HL-60 (cell line): ENCODE data around the gene ZNF672.

Source experiments
- DNase-seq, 2 experiments: peaks; one replicate each; pipeline ENCODE4 v3.0.0-alpha.2; 2010 to 2020; ENCODE audit warnings: low read depth in 1 of 2, low spot score in 1 of 2
- H3K27ac ChIP-seq: fragments of 250-450 bp; sonication (Bioruptor Pico); replicated peaks from 2 replicates; pipeline ENCODE4 v1.5.1; 2020; ENCODE audit warnings: mild to moderate bottlenecking, moderate library complexity
- H3K27me3 ChIP-seq: fragments of 250-450 bp; sonication (Bioruptor Pico); 2 replicates; pipeline ENCODE4 v1.5.1; 2021; ENCODE audit warnings: mild to moderate bottlenecking, moderate library complexity; ENCODE audit not compliant: insufficient read depth, poor library complexity, severe bottlenecking
- H3K4me3 ChIP-seq: replicated peaks from 2 replicates; pipeline ENCODE4 v1.5.1; 2011; ENCODE audit warnings: mild to moderate bottlenecking, control low read depth, low read length; ENCODE audit not compliant: insufficient read depth
- GABPA ChIP-seq: IDR thresholded peaks from 2 replicates; pipeline ENCODE4 v1.6.1; 2012; ENCODE audit warnings: low read depth
- POLR2AphosphoS5 ChIP-seq: IDR thresholded peaks from 2 replicates; pipeline ENCODE4 v1.6.1; 2012; ENCODE audit warnings: low read depth
- SPI1 ChIP-seq: IDR thresholded peaks from 2 replicates; pipeline ENCODE4 v1.6.1; 2012; ENCODE audit warnings: low read depth, mild to moderate bottlenecking, borderline replicate concordance
- TF ChIP-seq, protein P1 (sequence below): IDR thresholded peaks from one replicate; pipeline ENCODE4 v1.5.1; 2011; ENCODE audit warnings: low read length, control low read depth, inconsistent platforms; ENCODE audit not compliant: insufficient read depth
- TF ChIP-seq, protein P2 (sequence below): IDR thresholded peaks from 2 replicates; pipeline ENCODE4 v1.6.1; 2012; ENCODE audit warnings: low read depth; ENCODE audit not compliant: insufficient replicate concordance

ZNF672 gene

DNA sequence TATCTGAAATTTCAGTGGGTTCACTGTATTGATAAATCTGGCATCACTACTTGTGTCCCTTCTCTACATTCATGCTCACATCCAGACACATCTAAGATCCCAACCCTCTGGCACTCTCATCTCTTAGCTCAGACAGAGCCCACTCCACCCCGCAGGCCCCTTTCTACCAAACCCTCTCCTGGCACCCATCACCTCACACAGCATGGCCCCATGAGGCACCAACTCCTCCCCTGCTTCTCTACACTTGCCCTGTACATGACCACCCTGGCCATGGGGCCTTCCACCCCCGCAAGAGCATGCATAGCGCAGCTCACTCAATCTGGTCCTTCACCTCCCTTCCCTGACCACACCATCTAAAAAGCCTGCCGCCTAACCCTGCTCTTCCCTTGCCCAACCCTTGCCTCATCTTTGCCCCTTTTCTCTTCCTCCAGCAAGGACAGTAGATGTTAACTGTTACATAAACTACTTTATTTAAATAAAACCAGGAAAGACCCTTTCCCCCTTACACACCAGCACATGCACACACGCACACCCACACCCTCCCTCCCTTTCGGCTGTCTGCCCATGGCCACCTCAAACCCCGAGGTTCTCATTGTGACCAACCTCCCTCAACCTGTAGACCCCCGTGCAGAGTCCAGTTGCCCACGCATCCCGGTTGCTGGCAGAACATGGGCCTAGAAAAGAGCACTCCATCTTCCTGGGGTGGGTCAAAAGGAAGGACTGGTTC, 27.9 kb upstream of the ZNF672 start:
- Histone ChIP-seq H3K4me3 (no peak overlapping the region), H3K27me3 (no peaks in the 10 kb centered on the region), H3K27ac (no peak overlapping the region)
- no peak for TF ChIP-seq SPI1
- DNase-seq, result no peak

DNA sequence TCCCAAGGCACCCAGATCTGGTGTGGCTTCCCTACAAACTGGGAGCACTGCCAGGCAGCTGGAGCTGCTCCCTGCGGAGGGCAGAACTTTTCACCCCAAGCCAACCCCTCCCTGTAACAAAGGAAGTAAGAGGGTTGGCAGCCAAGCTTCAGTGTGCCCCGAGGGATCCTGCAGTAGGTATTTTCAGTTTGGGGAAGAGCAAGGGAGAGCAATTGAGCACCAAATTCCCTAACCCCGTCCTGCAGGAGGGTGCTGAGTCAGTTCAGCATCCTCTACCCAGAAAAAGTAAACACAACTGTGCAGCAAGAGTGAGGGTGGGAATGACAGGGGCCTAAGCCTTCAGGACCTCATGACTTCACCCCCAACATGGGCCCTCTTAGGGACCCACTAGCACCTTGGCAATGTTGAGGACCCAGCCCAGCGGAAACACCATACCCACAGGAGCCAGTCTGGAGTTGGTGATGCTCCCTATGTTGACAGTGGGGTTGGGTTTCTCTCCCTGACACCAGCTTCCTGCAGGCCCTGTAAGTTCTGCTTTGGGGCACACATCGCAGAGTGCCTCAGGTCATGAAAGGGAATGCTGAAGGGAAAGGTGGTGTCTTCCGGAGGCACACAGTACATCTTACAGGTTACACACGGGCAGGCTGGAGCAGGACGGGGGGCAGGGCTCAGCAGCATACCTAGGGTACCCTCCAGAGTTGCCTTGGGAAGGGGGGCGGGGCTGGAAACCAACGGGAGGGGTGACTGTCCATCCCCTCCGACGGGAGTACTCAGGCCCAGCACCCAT, 27.1 kb upstream of the ZNF672 start:
- TF ChIP-seq, protein P1, sequence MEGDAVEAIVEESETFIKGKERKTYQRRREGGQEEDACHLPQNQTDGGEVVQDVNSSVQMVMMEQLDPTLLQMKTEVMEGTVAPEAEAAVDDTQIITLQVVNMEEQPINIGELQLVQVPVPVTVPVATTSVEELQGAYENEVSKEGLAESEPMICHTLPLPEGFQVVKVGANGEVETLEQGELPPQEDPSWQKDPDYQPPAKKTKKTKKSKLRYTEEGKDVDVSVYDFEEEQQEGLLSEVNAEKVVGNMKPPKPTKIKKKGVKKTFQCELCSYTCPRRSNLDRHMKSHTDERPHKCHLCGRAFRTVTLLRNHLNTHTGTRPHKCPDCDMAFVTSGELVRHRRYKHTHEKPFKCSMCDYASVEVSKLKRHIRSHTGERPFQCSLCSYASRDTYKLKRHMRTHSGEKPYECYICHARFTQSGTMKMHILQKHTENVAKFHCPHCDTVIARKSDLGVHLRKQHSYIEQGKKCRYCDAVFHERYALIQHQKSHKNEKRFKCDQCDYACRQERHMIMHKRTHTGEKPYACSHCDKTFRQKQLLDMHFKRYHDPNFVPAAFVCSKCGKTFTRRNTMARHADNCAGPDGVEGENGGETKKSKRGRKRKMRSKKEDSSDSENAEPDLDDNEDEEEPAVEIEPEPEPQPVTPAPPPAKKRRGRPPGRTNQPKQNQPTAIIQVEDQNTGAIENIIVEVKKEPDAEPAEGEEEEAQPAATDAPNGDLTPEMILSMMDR, result no peak
- TF ChIP-seq SPI1 (no peak), POLR2AphosphoS5 (0 out of 2 replicates have a peak, but pooled peaks have one; percentile 17), GABPA (no peak)
- TF ChIP-seq, protein P2, sequence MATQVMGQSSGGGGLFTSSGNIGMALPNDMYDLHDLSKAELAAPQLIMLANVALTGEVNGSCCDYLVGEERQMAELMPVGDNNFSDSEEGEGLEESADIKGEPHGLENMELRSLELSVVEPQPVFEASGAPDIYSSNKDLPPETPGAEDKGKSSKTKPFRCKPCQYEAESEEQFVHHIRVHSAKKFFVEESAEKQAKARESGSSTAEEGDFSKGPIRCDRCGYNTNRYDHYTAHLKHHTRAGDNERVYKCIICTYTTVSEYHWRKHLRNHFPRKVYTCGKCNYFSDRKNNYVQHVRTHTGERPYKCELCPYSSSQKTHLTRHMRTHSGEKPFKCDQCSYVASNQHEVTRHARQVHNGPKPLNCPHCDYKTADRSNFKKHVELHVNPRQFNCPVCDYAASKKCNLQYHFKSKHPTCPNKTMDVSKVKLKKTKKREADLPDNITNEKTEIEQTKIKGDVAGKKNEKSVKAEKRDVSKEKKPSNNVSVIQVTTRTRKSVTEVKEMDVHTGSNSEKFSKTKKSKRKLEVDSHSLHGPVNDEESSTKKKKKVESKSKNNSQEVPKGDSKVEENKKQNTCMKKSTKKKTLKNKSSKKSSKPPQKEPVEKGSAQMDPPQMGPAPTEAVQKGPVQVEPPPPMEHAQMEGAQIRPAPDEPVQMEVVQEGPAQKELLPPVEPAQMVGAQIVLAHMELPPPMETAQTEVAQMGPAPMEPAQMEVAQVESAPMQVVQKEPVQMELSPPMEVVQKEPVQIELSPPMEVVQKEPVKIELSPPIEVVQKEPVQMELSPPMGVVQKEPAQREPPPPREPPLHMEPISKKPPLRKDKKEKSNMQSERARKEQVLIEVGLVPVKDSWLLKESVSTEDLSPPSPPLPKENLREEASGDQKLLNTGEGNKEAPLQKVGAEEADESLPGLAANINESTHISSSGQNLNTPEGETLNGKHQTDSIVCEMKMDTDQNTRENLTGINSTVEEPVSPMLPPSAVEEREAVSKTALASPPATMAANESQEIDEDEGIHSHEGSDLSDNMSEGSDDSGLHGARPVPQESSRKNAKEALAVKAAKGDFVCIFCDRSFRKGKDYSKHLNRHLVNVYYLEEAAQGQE, result no peak
- DNase-seq, result no peak
- Histone ChIP-seq H3K27me3 (no peaks in the 10 kb centered on the region), H3K27ac (no peak overlapping the region), H3K4me3 (no peak overlapping the region)

DNA sequence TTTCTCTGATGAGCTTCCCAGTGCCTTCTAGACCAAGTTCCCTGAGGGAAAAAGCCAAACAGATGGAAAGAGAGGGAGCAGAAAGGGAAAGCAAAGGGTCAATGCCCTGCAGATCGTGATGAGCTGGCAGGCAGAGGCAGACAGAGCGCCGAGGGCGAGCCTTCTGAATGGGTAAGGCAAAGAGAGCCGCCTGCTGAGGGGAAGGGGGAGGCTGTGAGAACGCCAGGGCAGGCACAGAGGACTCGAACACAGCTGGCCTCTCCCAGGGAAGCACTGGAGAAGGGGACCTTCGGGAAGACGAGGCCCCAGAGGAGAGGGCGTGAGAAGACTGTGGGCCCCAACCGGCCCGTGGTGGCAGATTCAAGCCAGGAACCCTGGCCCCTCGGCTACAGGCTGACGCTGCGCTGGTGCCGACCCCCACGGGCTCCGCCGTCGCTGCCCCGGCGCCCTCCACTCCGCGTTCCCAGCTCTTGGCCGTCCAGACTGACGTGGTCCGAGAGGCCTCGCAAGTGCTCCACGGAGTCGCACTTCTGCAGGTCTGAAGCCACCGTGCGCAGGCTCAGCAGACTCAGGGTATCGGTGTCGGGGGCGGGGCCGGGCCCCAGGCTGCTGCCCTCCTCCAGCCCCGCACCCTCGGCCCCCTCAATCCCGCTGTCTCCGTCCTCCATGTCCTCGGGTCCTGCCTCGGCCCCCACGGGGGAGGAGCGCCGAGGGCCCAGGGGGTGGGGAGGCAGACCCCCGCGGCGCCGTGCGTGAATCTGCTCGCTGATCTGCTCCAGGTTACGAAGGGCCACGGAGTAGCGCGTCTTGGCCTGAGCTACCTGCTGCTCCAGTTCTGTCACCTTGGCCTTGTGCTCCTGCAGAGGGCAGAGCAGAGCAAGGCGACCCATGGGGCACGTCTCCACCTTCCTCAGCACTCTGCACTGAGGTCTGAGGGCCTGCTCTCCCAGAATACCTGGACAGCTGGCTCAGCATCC, 26.2 kb upstream of the ZNF672 start:
- no peak for DNase-seq
- no peaks in the 10 kb centered on the region for H3K27me3 ChIP-seq
- no peak overlapping the region for H3K27ac ChIP-seq
- no peak overlapping the region for H3K4me3 ChIP-seq
- TF ChIP-seq, protein P2, result no peak
- TF ChIP-seq, protein P1, result no peak
- TF ChIP-seq POLR2AphosphoS5, result no peak
